ENCODE data around the gene DNAH12.

The DNAH12 gene

DNA sequence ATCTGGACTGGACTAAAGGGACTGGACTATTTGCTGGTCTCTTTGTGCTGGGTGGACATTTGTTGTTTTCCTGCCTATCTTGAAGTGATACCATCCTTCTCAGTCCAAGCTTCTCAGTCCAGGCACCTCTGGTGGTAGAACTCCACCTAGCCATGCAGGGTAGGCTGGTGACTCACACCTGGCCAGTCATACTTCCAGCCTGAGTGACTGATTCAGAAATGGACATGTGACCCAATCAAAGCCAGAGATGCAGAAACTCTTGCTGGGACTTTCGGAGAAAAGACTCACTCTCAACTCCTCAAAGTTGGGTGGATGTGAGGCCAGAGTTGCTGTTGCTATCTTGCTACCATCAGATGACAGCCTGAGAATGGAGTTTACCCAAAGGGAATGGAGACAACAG, 246.1 kb downstream of the DNAH12 start:
- DNase-seq: no peak

- DNase-seq: no peak
Observed at GRCh38 chr3:57292897-57293526, 251.1 kb downstream of the DNAH12 start.

DNA sequence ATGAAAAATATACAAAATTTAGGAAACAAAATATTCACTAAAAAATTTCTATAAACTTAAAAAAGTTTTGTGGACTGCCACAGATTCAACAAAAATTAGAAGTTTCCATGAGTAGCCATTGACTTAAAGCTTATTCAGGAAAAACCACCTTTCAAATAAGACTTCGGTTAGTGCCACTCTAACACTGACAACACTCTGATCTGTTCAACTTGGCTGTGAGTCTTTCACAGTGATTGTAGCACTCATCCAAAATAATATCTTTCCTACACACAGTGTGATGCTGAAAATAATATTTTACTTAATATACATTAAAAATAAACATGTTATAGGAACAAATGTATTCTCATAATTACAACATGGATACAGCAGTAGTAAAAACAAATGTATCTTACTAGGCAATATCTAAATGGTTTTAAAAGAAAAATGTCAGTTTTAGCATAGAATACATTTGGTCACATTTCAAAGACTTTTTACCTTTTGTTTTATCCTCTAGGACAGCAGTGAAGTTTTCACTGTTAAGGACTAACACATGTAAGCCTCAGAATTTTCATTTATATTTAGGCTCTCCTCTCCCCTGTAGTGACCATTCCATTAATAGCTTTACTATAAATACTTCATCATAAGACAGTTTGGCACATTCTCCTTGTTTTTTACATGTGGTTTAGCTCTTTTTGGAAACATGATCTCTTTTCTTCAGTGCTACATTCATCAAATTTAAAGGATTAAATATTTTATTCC, 251.8 kb downstream of the DNAH12 start, which contains the start of gene ASB14:
Gene ASB14, minus strand, starts transcription at position 527 of the 738 bp plus-strand sequence. CDS start 652 bp downstream, outside the sequence.
- DNase-seq: no peak

DNA sequence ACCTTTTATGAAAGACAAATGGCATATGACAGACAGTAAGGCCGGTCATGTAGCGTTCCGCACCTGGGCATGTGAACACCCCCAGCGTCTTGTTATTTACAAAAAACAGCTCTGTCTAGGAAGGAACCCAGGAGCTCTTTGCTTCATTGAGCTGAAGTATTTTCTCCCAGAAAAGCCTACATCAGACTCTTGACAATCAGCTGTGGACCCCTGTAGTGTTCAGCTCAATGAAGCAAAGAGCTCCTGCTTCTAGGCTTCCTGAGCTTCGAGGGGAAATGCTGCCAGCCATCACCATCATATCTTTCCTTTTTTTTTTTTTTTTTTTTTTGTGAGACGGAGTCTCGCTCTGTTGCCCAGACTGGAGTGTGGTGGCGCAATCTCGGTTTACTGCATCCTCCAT, 255.7 kb downstream of the DNAH12 start:
- no peak for DNase-seq

DNA sequence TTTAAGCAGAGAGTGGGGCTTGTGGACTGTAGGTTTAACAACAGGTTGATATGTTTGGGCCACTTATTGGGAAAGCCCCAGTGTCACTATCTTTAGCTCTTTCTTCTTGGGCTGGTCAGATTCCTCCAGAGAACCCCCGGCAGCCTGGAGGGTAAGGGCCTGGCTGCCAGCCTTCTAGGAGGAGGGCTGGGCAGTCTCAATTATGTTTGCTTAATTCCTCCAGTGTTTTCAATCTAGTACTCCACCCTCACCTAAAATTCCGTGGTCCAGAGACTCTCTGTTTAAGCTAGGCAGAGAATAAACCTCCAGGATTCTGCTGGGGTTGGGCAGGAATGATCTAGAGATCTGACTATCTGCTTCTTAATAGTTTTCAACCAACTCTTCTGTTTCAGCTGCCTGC, 256.9 kb downstream of the DNAH12 start:
- DNase-seq: no peak

- DNase-seq: no peak
Observed at GRCh38 chr3:57283334-57283733, 260.8 kb downstream of the DNAH12 start.

GRCh38 chr3:57281715-57282114, 262.4 kb downstream of the DNAH12 start:
- no peak for DNase-seq

- DNase-seq: no peak
Observed at GRCh38 chr3:57279685-57280084, 264.5 kb downstream of the DNAH12 start.

- no peak for DNase-seq
Observed at GRCh38 chr3:57278237-57278636, 265.9 kb downstream of the DNAH12 start.

GRCh38 chr3:57275393-57275792, 268.8 kb downstream of the DNAH12 start:
- DNase-seq: no peak

GRCh38 chr3:57274845-57275244, 269.3 kb downstream of the DNAH12 start:
- DNase-seq: no peak

DNA sequence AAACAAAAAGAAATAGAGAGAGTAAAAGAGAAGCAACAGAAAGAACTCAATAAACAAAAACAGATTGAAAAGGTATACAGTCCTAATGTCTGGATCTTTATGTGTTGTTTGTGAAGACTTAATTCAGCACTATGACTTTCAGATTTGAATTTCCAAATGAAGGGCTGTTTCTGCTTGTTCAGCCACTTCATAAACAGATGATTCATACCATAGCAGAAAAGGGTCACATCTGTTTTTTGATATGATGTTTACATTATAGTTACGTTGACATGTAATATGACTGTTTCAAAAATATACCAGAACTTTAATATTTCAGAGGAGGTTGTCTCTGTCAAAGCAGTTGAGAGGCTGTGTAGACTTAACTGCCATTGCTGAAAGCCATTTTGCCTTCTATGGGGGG, 275.7 kb downstream of the DNAH12 start:
- no peak for DNase-seq

DNA sequence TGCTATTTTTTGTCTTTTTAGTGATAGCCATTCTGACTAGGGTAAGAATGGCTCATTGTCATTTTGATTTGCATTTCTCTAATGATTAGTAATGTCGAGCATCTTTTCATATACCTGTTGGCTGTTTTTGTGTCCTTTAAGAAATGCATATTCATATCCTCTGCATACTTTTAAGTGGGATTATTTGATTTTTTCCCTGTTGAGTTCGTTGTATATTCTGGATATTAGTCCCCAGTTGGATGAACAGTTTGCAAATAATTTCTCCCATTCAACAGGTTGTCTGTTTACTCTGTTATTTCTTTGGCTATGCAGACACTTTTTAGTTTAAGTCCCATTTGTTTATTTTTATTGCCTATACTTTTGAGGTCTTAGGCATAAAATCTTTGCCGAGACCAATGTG, 282.2 kb downstream of the DNAH12 start:
- no peak for DNase-seq

GRCh38 chr3:57261119-57261518, 283.0 kb downstream of the DNAH12 start:
- DNase-seq: no peak

DNA sequence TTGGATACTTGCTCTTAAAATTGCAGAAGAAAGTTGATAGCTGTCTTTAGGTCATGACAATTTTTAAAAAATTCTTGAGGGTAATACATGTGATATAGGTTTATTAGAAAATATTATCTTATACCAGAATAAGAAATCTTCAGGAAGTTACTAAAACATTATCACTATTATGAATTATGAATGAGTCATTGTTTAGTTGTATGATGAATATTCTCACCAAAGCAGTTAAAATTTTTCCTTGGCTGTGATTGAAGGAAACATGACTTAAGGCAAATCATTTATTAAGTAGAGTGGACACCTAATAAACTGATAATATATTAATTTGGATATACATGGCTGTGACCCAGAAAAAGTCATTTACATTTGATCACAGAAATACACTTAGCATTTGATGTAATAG, 286.5 kb downstream of the DNAH12 start:
- DNase-seq: no peak

GRCh38 chr3:57256844-57257243, 287.3 kb downstream of the DNAH12 start:
- no peak for DNase-seq

DNA sequence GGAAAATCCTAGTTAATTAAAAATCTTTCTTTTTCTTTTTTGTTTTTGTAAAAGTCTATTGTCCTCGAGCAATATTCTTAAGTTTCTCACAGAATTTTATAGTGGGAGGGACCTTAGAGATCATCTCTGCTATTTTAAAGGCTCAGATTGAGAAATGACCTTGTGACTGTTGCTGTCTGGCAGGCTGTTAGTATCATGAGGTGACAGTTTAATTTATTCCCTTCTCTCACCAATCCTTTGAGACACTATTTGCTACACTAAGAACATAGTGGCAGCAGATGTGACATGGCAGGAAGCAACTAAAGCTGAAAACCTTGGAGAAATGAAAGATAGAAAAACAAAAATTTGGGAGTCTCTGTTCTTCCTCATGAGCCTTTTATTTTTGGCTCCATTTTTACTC, 291.7 kb downstream of the DNAH12 start:
- DNase-seq: no peak

GRCh38 chr3:57244946-57245345, 299.2 kb downstream of the DNAH12 start:
- no peak for DNase-seq
